IMR-90 (cell line): ENCODE data around the gene UGT1A4. TPM values are rescaled to one million over a fixed set of nuclear protein-coding genes. Genes with fewer than 3 reads are reported as not detected.

Experiments
- ATAC-seq: fragments of 200-7000 bp; cut with Tn5 transposase; 2 replicates; pipeline ENCODE4 v1.9.1; 2020; ENCODE audit warnings: low read depth, mild to moderate bottlenecking, moderate library complexity
- BruUV-seq: library from RNA; stranded (reverse); fragments of 400-500 nt; replicated peaks from 2 replicates; lab custom pipeline; 2021; lab: Mats Ljungman, UMichigan
- CTCF ChIA-PET: fragments of 300-600 bp; formaldehyde crosslinking; extraction: SDS; loops from one replicate; lab custom pipeline; 2021; ENCODE audit warnings: antibody characterized with exemption; lab: Yijun Ruan, JAX
- POLR2A ChIA-PET: fragments of 300-600 bp; sonication (Branson Sonifier 250); formaldehyde crosslinking; loops from one replicate; lab custom pipeline; 2022; ENCODE audit warnings: antibody characterized with exemption; ENCODE audit not compliant: unreplicated experiment; lab: Charles Lee
- DNase-seq: peaks from one replicate; pipeline ENCODE4 v3.0.0; 2013
- H2AFZ ChIP-seq: replicated peaks from 2 replicates; pipeline ENCODE3; 2013; ENCODE audit warnings: low read length, mild to moderate bottlenecking; ENCODE audit not compliant: poor library complexity
- H2AK5ac ChIP-seq: 2 replicates; pipeline ENCODE4 v1.6.1; 2013; ENCODE audit warnings: low read depth, low read length, inconsistent platforms
- H2AK9ac ChIP-seq: replicated peaks from 2 replicates; pipeline ENCODE3; 2013; ENCODE audit warnings: mild to moderate bottlenecking, low read depth, low read length, moderate library complexity; ENCODE audit not compliant: poor library complexity
- H2BK120ac ChIP-seq: 2 replicates; pipeline ENCODE4 v1.6.1; 2013; ENCODE audit warnings: low read depth, low read length, inconsistent platforms
- H2BK15ac ChIP-seq: 3 replicates; pipeline ENCODE4 v1.6.1; 2013; ENCODE audit warnings: low read depth, low read length, inconsistent platforms
- H2BK20ac ChIP-seq: 2 replicates; pipeline ENCODE4 v1.6.1; 2013; ENCODE audit warnings: low read depth, mild to moderate bottlenecking, inconsistent platforms, low read length, moderate library complexity
- H2BK5ac ChIP-seq: 2 replicates; pipeline ENCODE4 v1.6.1; 2013; ENCODE audit warnings: mild to moderate bottlenecking, low read depth, low read length, inconsistent platforms; ENCODE audit not compliant: poor library complexity, severe bottlenecking
- H3K14ac ChIP-seq: replicated peaks from 2 replicates; pipeline ENCODE4 v1.6.1; 2013; ENCODE audit warnings: low read depth, low read length, inconsistent platforms
- H3K18ac ChIP-seq: 2 replicates; pipeline ENCODE4 v1.6.1; 2013; ENCODE audit warnings: low read depth, low read length, control low read depth
- H3K23ac ChIP-seq: 2 replicates; pipeline ENCODE4 v1.6.1; 2013; ENCODE audit warnings: low read depth, low read length, inconsistent platforms
- H3K27ac ChIP-seq: 2 replicates; pipeline ENCODE4 v1.5.1; 2013; ENCODE audit warnings: mild to moderate bottlenecking, control low read depth, low read length; ENCODE audit not compliant: insufficient read depth
- H3K27me3 ChIP-seq: 2 replicates; pipeline ENCODE4 v1.6.1; 2013; ENCODE audit warnings: low read length; ENCODE audit not compliant: control insufficient read depth, insufficient read depth
- H3K36me3 ChIP-seq: 2 replicates; pipeline ENCODE4 v1.6.1; 2013; ENCODE audit warnings: low read length, mixed read lengths; ENCODE audit not compliant: control insufficient read depth, insufficient read depth
- H3K4ac ChIP-seq: 2 replicates; pipeline ENCODE4 v1.6.1; 2013; ENCODE audit warnings: low read depth, low read length, inconsistent platforms
- H3K4me1 ChIP-seq: 2 replicates; pipeline ENCODE4 v1.6.1; 2013; ENCODE audit warnings: low read length, mixed read lengths; ENCODE audit not compliant: control insufficient read depth, insufficient read depth
- H3K4me2 ChIP-seq: 2 replicates; pipeline ENCODE4 v1.6.1; 2013; ENCODE audit warnings: low read depth, mild to moderate bottlenecking, control low read depth, low read length, moderate library complexity
- H3K4me3 ChIP-seq: 2 replicates; pipeline ENCODE4 v1.5.1; 2013; ENCODE audit warnings: low read depth, mild to moderate bottlenecking, control low read depth, low read length, moderate library complexity; ENCODE audit not compliant: insufficient read depth
- H3K56ac ChIP-seq: 2 replicates; pipeline ENCODE4 v1.6.1; 2013; ENCODE audit warnings: low read length, inconsistent platforms; ENCODE audit not compliant: insufficient read depth; ENCODE audit errors: extremely low read depth
- H3K79me1 ChIP-seq, 2 experiments: 2 replicates each; pipeline ENCODE4 v1.6.1; 2013; ENCODE audit warnings: low read length in 2 of 2, inconsistent platforms in 1 of 2, low read depth in 1 of 2
- H3K9ac ChIP-seq: 2 replicates; pipeline ENCODE4 v1.6.1; 2013; ENCODE audit warnings: low read depth, low read length, control low read depth
- H3K9me1 ChIP-seq: 2 replicates; pipeline ENCODE4 v1.6.1; 2013; ENCODE audit warnings: low read length, inconsistent platforms; ENCODE audit not compliant: insufficient read depth
- H3K9me3 ChIP-seq: 2 replicates; pipeline ENCODE4 v1.6.1; 2013; ENCODE audit warnings: low read length; ENCODE audit not compliant: control insufficient read depth, insufficient read depth
- H4K20me1 ChIP-seq: 2 replicates; pipeline ENCODE4 v1.6.1; 2013; ENCODE audit warnings: low read length, inconsistent platforms; ENCODE audit not compliant: insufficient read depth
- H4K5ac ChIP-seq: 2 replicates; pipeline ENCODE4 v1.6.1; 2013; ENCODE audit warnings: mild to moderate bottlenecking, low read depth, low read length, control low read depth
- H4K8ac ChIP-seq, 2 experiments: 2 replicates each; pipeline ENCODE4 v1.6.1; 2013; ENCODE audit warnings: low read depth in 2 of 2, low read length in 2 of 2, control low read depth in 1 of 2, inconsistent platforms in 1 of 2
- H4K91ac ChIP-seq: 2 replicates; pipeline ENCODE4 v1.6.1; 2013; ENCODE audit warnings: low read depth, low read length, inconsistent platforms; ENCODE audit not compliant: insufficient read depth
- NFE2L2 ChIP-seq: fragments of 150-350 bp; IDR thresholded peaks from 2 replicates; pipeline ENCODE4 v1.6.1; 2016; ENCODE audit warnings: low read depth, mild to moderate bottlenecking, low read length
- RCOR1 ChIP-seq: IDR thresholded peaks from 2 replicates; pipeline ENCODE4 v1.6.1; 2012; ENCODE audit warnings: mild to moderate bottlenecking, low read length, improper control_type of control experiment; ENCODE audit not compliant: insufficient replicate concordance
- RFX5 ChIP-seq: IDR thresholded peaks from 2 replicates; pipeline ENCODE4 v1.8.0; 2012; ENCODE audit warnings: low read depth, mild to moderate bottlenecking, low read length, moderate library complexity
- SMC3 ChIP-seq: fragments of 150-350 bp; IDR thresholded peaks from 2 replicates; pipeline ENCODE4 v1.6.1; 2016; ENCODE audit warnings: low read depth, mild to moderate bottlenecking, antibody characterized with exemption, low read length, moderate library complexity
- WGBS, 2 experiments: methylation state at CpG; one replicate each; pipeline versions ENCODE4 v1.1.5 to v1.1.7; 2013; ENCODE audit warnings: missing lambda C conversion rate in 2 of 2; ENCODE audit not compliant: insufficient read length in 1 of 2; ENCODE audit errors: extremely low coverage in 2 of 2; 5-methylcytosine and 5-hydroxymethylcytosine counted together
- dilution Hi-C: fragments of 300-500 bp; cut with HindIII; formaldehyde crosslinking; loops from one replicate; pipeline ENCODE4 v1.14.3; 2018; ENCODE audit warnings: low sequenced_read_pairs; ENCODE audit not compliant: unreplicated experiment
- in situ Hi-C: fragments of 300-500 bp; cut with MboI; formaldehyde crosslinking; loops from 3 replicates; pipeline ENCODE4 v1.14.3; 2019; ENCODE audit warnings: low sequenced_read_pairs, inconsistent platforms, mixed read lengths
- intact Hi-C: fragments of 100-400 bp; cut with micrococcal nuclease; formaldehyde crosslinking; loops from 2 replicates; pipeline ENCODE4 v1.10.0; 2022
- polyA plus RNA-seq, 3 experiments: library from polyadenylated mRNA; depleted of rRNA; stranded (reverse); fragments of >200 nt; gene quantifications; 2 replicates each; pipeline ENCODE4 v1.2.3, GENCODE V29; 2012; ENCODE audit warnings: low replicate concordance in 1 of 3
- total RNA-seq: library from RNA; depleted of rRNA; stranded (reverse); fragments of >200 nt; gene quantifications from 2 replicates; pipeline ENCODE4 v1.2.3, GENCODE V29; 2012
- TF ChIP-seq, protein P1 (sequence below): conservative IDR thresholded peaks from 2 replicates; pipeline ENCODE4 v1.5.1; 2012; ENCODE audit warnings: mild to moderate bottlenecking, low read depth, low read length, improper control_type of control experiment

Gene UGT1A4
- total and polyA plus RNA-seq, 2 of the 4 experiments (the other 2 are of a cell fraction) = not detected

DNA sequence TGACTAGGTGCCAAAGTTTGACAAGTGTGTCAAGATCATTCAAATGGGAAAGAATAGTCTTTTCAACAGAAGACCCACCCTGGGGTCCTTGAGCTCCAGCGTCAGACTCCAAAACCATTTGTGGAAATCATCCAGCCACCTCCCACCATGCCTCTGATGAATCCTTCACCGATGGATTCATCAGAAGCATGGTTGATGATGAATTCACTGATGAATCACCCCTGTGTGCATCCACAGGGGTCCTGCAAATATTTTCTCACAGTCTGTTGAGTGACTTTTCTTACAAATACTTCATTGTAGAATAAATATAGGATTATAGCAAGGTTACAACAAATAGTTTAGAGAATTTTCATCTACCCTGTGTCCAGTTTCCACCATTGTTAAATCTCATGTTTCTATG lies 42.5 kb upstream of the UGT1A4 start:
- Histone ChIP-seq H3K56ac (no peak overlapping the region), H4K20me1 (no peaks in the 10 kb centered on the region), H3K23ac (no peak overlapping the region), H3K4me3 (no peak overlapping the region), H3K79me1 (no peaks in the 10 kb centered on the region), H3K9me3 (no peaks in the 10 kb centered on the region), H2AK5ac (no peak overlapping the region), H3K9me1 (no peaks in the 10 kb centered on the region), H2BK15ac (no peak overlapping the region), H4K91ac (no peak overlapping the region), H3K14ac (no peak overlapping the region), H2BK20ac (no peak overlapping the region), H3K4me1 (no peaks in the 10 kb centered on the region), H2BK5ac (no peak overlapping the region), H3K18ac (no peak overlapping the region), H3K4me2 (no peak overlapping the region), H3K27ac (no peak overlapping the region), H2AK9ac (no peak overlapping the region), H3K36me3 (no peaks in the 10 kb centered on the region), H3K9ac (no peak overlapping the region), H4K8ac (no peak overlapping the region), H2BK120ac (no peak overlapping the region), H3K4ac (no peak overlapping the region), H3K27me3 (no peaks in the 10 kb centered on the region), H4K5ac (no peak overlapping the region), H2AFZ (no peak overlapping the region)
- ATAC-seq (no peak), DNase-seq (no peak)
- no CpG with 5 or more reads among the region's 2 CpGs for WGBS, 2 experiments
- intact Hi-C loops = no loop called here
- POLR2A ChIA-PET = no interaction called here
- CTCF ChIA-PET = no interaction called here
- in situ Hi-C loops = no loop called here
- TF ChIP-seq NFE2L2 (no peak), SMC3 (no peak), RFX5 (no peak), RCOR1 (no peak)
- TF ChIP-seq, protein P1, sequence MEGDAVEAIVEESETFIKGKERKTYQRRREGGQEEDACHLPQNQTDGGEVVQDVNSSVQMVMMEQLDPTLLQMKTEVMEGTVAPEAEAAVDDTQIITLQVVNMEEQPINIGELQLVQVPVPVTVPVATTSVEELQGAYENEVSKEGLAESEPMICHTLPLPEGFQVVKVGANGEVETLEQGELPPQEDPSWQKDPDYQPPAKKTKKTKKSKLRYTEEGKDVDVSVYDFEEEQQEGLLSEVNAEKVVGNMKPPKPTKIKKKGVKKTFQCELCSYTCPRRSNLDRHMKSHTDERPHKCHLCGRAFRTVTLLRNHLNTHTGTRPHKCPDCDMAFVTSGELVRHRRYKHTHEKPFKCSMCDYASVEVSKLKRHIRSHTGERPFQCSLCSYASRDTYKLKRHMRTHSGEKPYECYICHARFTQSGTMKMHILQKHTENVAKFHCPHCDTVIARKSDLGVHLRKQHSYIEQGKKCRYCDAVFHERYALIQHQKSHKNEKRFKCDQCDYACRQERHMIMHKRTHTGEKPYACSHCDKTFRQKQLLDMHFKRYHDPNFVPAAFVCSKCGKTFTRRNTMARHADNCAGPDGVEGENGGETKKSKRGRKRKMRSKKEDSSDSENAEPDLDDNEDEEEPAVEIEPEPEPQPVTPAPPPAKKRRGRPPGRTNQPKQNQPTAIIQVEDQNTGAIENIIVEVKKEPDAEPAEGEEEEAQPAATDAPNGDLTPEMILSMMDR = no peak
- BruUV-seq = no TSS peak
- dilution Hi-C loops = no loop called here
